Neural progenitor cell (in vitro differentiated cells): ENCODE results near the gene LGALS12.

Source experiments
- EZH2 ChIP-seq: fragments of 200-600 bp; sonication (generic); IDR thresholded peaks from 2 replicates; pipeline ENCODE4 v1.6.1; 2017; ENCODE audit warnings: antibody characterized with exemption, mild to moderate bottlenecking, moderate library complexity
- TF ChIP-seq, protein P1 (sequence below): fragments of 200-600 bp; sonication (generic); IDR thresholded peaks from 2 replicates; pipeline ENCODE4 v1.5.1; 2017; ENCODE audit warnings: antibody characterized with exemption, mild to moderate bottlenecking

DNA sequence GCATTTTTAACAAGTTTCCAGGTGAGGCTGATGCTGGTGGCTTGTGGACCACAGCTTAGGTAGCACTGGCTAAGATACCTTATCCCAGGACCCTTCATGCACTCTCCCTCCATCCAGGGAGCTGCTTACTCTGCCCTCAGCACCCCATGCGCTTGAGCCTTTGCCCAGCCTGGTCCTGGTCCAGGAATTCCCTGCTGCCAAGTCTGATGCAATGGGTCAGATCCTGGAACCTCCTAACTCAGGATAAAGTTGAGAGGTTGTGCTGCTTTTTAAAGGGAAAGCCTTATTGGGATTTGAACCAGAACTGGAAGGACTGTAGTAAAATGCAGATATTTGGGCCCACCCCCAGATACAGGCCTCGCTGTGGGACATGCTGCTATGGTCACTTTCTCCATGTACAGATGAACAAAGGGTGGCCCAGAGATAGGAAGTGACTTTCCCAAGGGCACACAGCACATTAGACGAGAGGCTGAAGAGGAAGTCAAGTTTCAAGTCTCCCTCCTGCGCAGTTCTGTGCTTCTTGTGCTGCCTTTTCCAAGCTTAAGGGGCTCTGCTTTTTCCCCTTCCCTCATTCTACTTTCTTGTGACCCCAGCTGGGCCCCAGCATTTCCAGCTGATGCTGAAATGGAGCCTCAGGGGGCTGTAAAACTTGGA is 824 bp upstream of the LGALS12 start:
- TF ChIP-seq, protein P1, sequence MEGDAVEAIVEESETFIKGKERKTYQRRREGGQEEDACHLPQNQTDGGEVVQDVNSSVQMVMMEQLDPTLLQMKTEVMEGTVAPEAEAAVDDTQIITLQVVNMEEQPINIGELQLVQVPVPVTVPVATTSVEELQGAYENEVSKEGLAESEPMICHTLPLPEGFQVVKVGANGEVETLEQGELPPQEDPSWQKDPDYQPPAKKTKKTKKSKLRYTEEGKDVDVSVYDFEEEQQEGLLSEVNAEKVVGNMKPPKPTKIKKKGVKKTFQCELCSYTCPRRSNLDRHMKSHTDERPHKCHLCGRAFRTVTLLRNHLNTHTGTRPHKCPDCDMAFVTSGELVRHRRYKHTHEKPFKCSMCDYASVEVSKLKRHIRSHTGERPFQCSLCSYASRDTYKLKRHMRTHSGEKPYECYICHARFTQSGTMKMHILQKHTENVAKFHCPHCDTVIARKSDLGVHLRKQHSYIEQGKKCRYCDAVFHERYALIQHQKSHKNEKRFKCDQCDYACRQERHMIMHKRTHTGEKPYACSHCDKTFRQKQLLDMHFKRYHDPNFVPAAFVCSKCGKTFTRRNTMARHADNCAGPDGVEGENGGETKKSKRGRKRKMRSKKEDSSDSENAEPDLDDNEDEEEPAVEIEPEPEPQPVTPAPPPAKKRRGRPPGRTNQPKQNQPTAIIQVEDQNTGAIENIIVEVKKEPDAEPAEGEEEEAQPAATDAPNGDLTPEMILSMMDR = no peak
- TF ChIP-seq EZH2 = no peak
